ENCODE measurements around the gene PIK3R5. TPM values are rescaled to one million over a fixed set of nuclear protein-coding genes. Genes with fewer than 3 reads are reported as not detected.

The PIK3R5 gene
- polyA plus RNA-seq, 1 donor from 2014 or later: not detected

DNA sequence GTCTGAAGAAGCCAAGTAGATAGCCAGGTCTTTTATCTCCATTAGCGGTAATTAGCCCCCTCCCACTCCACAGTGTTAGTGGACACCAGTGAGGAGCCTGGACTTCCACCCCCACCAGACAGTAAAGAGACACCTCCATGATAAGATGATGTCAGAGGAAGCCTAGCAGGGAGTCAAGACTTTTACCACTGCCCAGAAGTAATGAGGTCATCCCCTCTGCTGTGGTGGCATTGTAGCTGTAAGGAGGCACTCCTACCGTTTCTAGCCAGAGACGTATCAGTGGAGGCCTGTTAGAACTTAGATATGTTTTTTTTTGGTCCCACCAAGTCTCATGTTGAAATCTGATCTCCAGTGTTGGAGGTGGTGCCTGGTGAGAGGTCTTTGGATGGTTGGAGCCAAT is 38.1 kb downstream of the PIK3R5 start:
- H3K9me3 ChIP-seq (ENCODE audit: low read length): no peaks in the 10 kb centered on the region
- TF ChIP-seq, protein P1, sequence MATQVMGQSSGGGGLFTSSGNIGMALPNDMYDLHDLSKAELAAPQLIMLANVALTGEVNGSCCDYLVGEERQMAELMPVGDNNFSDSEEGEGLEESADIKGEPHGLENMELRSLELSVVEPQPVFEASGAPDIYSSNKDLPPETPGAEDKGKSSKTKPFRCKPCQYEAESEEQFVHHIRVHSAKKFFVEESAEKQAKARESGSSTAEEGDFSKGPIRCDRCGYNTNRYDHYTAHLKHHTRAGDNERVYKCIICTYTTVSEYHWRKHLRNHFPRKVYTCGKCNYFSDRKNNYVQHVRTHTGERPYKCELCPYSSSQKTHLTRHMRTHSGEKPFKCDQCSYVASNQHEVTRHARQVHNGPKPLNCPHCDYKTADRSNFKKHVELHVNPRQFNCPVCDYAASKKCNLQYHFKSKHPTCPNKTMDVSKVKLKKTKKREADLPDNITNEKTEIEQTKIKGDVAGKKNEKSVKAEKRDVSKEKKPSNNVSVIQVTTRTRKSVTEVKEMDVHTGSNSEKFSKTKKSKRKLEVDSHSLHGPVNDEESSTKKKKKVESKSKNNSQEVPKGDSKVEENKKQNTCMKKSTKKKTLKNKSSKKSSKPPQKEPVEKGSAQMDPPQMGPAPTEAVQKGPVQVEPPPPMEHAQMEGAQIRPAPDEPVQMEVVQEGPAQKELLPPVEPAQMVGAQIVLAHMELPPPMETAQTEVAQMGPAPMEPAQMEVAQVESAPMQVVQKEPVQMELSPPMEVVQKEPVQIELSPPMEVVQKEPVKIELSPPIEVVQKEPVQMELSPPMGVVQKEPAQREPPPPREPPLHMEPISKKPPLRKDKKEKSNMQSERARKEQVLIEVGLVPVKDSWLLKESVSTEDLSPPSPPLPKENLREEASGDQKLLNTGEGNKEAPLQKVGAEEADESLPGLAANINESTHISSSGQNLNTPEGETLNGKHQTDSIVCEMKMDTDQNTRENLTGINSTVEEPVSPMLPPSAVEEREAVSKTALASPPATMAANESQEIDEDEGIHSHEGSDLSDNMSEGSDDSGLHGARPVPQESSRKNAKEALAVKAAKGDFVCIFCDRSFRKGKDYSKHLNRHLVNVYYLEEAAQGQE (IDR thresholded peaks at IDR 0.05; ENCODE audit: borderline replicate concordance): no peak
- TF ChIP-seq TAF1 (IDR thresholded peaks at IDR 0.05; ENCODE audit: low read depth) (no peak), RAD21 (conservative IDR thresholded peaks at IDR 0.05) (no peak), EZH2 (IDR thresholded peaks at IDR 0.05; ENCODE audit: borderline replicate concordance, insufficient read depth, low read length, poor library complexity, severe bottlenecking) (no peak), MXI1 (conservative IDR thresholded peaks at IDR 0.05; ENCODE audit: poor library complexity, severe bottlenecking) (no peak), SMC3 (conservative IDR thresholded peaks at IDR 0.05; ENCODE audit: poor library complexity) (no peak), POLR2AphosphoS5 (IDR thresholded peaks at IDR 0.05) (no peak), EP300 (conservative IDR thresholded peaks at IDR 0.05; ENCODE audit: poor library complexity, severe bottlenecking) (no peak)
- TF ChIP-seq, protein P2, sequence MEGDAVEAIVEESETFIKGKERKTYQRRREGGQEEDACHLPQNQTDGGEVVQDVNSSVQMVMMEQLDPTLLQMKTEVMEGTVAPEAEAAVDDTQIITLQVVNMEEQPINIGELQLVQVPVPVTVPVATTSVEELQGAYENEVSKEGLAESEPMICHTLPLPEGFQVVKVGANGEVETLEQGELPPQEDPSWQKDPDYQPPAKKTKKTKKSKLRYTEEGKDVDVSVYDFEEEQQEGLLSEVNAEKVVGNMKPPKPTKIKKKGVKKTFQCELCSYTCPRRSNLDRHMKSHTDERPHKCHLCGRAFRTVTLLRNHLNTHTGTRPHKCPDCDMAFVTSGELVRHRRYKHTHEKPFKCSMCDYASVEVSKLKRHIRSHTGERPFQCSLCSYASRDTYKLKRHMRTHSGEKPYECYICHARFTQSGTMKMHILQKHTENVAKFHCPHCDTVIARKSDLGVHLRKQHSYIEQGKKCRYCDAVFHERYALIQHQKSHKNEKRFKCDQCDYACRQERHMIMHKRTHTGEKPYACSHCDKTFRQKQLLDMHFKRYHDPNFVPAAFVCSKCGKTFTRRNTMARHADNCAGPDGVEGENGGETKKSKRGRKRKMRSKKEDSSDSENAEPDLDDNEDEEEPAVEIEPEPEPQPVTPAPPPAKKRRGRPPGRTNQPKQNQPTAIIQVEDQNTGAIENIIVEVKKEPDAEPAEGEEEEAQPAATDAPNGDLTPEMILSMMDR (IDR thresholded peaks at IDR 0.05; ENCODE audit: poor library complexity, severe bottlenecking): no peak

DNA sequence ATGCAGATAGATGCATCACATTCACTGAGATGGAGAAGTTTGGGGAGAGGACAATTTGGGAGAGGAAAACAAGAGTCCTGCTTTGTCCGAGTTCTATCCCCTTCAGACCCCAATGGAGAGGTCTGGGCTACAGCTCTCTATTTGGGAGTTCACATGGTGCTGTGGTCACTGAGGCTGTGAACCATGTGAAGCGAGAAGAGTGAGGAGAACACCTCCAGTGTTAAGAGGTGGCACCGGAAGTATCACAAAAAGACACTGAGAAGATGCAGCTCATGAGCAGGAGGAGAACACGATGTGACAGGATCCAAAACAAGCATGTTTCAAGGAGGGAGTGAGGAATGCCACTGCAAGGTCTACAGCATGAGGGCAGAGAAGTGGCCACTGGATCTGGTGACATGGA is 39.7 kb downstream of the PIK3R5 start:
- Histone ChIP-seq H3F3A (ENCODE audit: insufficient read depth, low read length, poor library complexity, severe bottlenecking) (no peaks in the 10 kb centered on the region), H3K9ac (ENCODE audit: low read length) (no peak overlapping the region), H3K36me3 (ENCODE audit: insufficient read depth, low read length) (no peaks in the 10 kb centered on the region), H3K79me2 (replicated peaks; ENCODE audit: insufficient read depth, low read length) (no peaks in the 10 kb centered on the region), H3K4me3 (ENCODE audit: low read length) (no peak overlapping the region), H3K27ac (ENCODE audit: low read length) (no peak overlapping the region), H3K27me3 (ENCODE audit: insufficient read depth, low read depth, low read length) (no peaks in the 10 kb centered on the region), H3K4me2 (ENCODE audit: low read length) (no peak overlapping the region), H3K9me2 (ENCODE audit: insufficient read depth, low read length) (no peaks in the 10 kb centered on the region), H4K20me1 (ENCODE audit: insufficient read depth) (no peaks in the 10 kb centered on the region), H2AFZ (ENCODE audit: low read depth, low read length) (no peak overlapping the region), H3K9me3 (ENCODE audit: low read length) (no peaks in the 10 kb centered on the region)
- TF ChIP-seq POLR2AphosphoS5 (IDR thresholded peaks at IDR 0.05) (no peak), SMC3 (conservative IDR thresholded peaks at IDR 0.05; ENCODE audit: poor library complexity) (no peak), EP300 (conservative IDR thresholded peaks at IDR 0.05; ENCODE audit: poor library complexity, severe bottlenecking) (no peak), EZH2 (IDR thresholded peaks at IDR 0.05; ENCODE audit: borderline replicate concordance, insufficient read depth, low read length, poor library complexity, severe bottlenecking) (no peak), RAD21 (conservative IDR thresholded peaks at IDR 0.05) (no peak), TAF1 (IDR thresholded peaks at IDR 0.05; ENCODE audit: low read depth) (no peak), MXI1 (conservative IDR thresholded peaks at IDR 0.05; ENCODE audit: poor library complexity, severe bottlenecking) (no peak)
- TF ChIP-seq, protein P2 (IDR thresholded peaks at IDR 0.05; ENCODE audit: poor library complexity, severe bottlenecking): no peak
- TF ChIP-seq, protein P1 (IDR thresholded peaks at IDR 0.05; ENCODE audit: borderline replicate concordance): no peak

More for the DNA sequence above, 38.1 kb downstream of the PIK3R5 start:
- Histone ChIP-seq H3K36me3 (ENCODE audit: insufficient read depth, low read length) (no peaks in the 10 kb centered on the region), H3F3A (ENCODE audit: insufficient read depth, low read length, poor library complexity, severe bottlenecking) (no peaks in the 10 kb centered on the region), H2AFZ (ENCODE audit: low read depth, low read length) (no peak overlapping the region), H4K20me1 (ENCODE audit: insufficient read depth) (no peaks in the 10 kb centered on the region), H3K4me2 (ENCODE audit: low read length) (no peak overlapping the region), H3K4me3 (ENCODE audit: low read length) (no peak overlapping the region), H3K9ac (ENCODE audit: low read length) (no peak overlapping the region), H3K9me2 (ENCODE audit: insufficient read depth, low read length) (no peaks in the 10 kb centered on the region), H3K27me3 (ENCODE audit: insufficient read depth, low read depth, low read length) (no peaks in the 10 kb centered on the region), H3K27ac (ENCODE audit: low read length) (no peak overlapping the region), H3K79me2 (replicated peaks; ENCODE audit: insufficient read depth, low read length) (no peaks in the 10 kb centered on the region)

Data from neural cell (in vitro differentiated cells).